Activated CD4-positive, CD25-positive, alpha-beta regulatory T cell treated with anti-CD3 and anti-CD28 coated beads, Interleukin-2, amount 50 U/mL, for 72 hours (primary cell): ENCODE measurements around the gene CLDN20.
"Not testable (repeated sequence)": the region's sequence is repeated elsewhere in the genome, so short reads cannot be mapped to it uniquely, and the experiment has no call there.

ENCODE experiments used
- DNase-seq: peaks from one replicate; pipeline ENCODE4 v3.0.0; 2021

CLDN20 gene

GRCh38 chr6:155245831-155246230 is 18.0 kb upstream of the CLDN20 start:
- no peak for DNase-seq

- no peak for DNase-seq
These were observed 17.0 kb upstream of the CLDN20 start for GRCh38 chr6:155246825-155247224.

GRCh38 chr6:155247618-155248007 is 16.2 kb upstream of the CLDN20 start:
- no peak for DNase-seq

GRCh38 chr6:155248008-155249001 is 15.5 kb upstream of the CLDN20 start:
- DNase-seq = no peak

DNA sequence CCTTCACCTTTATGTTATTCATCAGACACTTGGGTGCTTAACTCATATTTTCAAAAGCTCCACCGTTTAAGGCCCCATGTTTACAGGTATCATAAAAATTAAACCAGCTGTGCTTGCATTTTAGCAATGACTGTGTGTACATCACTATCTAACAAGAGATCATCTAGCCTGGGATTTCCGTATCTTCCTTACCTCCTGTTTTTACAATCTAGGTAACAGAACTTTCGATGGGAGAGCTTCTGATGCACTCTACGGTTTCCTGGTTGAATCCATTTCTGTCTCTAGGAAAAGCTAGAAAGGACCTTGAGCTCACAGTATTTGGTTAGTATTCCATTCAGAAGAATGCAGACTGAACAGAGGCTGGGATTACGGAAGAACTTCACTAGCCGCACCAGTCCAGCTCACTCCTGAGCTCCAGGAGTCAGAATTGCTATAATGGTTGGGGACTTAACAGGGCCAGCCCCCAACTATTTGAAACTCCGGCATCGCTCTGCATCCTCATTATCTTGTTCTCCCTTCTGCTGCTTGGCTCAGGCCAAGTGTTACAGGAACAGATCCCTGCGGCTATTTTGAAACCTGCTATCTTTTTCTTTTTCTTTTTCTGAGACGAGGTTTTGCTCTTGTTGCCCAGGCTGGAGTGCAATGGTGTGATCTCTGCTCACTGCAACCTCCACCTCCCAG is 13.0 kb upstream of the CLDN20 start:
- DNase-seq = no peak

- DNase-seq = no peak
These were observed 11.2 kb upstream of the CLDN20 start for GRCh38 chr6:155252581-155252980.

DNA sequence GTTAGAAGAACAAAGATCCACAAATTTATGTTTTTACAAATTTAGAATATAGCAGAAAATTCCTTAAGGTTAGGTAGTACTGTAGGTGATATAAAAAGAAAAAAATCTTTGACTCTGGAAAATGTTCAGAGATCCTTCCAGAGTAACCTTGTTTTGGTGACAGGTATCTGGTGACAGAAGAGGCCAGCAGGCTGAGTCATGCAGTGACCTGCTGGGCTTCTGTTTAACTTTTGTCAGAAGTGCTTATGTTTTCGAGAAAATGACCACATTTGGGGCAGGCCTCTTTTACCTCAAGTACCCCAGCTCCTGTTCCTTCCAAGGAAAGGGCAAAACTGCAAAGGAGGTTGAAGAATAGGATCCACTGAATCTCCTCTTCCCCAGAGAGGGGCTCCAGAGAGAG is 10.5 kb upstream of the CLDN20 start:
- DNase-seq = no peak

- no peak for DNase-seq
These were observed 9.7 kb upstream of the CLDN20 start for GRCh38 chr6:155254139-155254538.

GRCh38 chr6:155256122-155256795 is 7.6 kb upstream of the CLDN20 start:
- DNase-seq = no peak

DNA sequence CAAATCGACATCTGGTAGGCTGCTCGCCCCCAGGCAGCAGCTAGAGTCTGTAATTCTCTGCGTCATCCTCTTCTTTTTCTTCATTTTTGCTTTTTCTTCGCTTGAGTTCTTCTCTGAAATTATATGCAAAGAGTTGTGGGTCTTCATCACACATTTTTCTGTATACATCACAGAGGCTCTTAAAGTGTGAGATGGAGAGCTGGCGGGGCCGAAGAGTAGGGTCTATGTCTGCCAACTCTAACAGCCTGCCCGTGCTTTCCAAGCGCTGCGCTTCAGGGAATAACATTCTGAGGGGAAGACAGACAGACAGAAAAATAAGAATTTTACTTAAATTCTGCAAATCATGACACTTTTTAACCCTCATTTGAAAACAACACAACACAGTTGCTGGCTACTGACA is 6.0 kb upstream of the CLDN20 start:
- DNase-seq = no peak

DNA sequence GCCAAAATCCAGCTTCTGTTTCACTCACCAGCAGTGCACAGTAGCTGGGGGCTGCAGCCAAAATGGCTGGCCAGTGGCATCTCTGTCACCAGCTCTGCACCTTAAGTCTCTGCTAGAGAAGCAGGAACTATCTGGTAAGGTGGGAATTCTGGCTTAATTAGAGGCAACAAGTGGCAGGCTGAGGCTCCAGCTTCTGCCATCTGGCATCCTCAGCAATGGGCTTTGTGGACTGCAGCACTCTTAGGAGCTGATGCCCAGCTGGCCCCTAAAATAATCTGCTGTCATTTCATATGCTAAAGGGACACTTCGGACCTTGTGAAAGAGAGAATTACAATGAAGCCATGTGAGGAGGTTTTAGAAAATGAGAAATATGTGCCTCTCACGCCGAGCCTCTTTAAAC is 4.6 kb upstream of the CLDN20 start:
- DNase-seq = no peak

- no peak for DNase-seq
These were observed 3.9 kb upstream of the CLDN20 start for GRCh38 chr6:155259897-155260296.

GRCh38 chr6:155260686-155261085 is 3.1 kb upstream of the CLDN20 start:
- DNase-seq = no peak

- no peak for DNase-seq
These were observed 2.5 kb upstream of the CLDN20 start for GRCh38 chr6:155261111-155261900.

- DNase-seq = no peak
These were observed 1.2 kb upstream of the CLDN20 start for GRCh38 chr6:155262655-155263054.

DNA sequence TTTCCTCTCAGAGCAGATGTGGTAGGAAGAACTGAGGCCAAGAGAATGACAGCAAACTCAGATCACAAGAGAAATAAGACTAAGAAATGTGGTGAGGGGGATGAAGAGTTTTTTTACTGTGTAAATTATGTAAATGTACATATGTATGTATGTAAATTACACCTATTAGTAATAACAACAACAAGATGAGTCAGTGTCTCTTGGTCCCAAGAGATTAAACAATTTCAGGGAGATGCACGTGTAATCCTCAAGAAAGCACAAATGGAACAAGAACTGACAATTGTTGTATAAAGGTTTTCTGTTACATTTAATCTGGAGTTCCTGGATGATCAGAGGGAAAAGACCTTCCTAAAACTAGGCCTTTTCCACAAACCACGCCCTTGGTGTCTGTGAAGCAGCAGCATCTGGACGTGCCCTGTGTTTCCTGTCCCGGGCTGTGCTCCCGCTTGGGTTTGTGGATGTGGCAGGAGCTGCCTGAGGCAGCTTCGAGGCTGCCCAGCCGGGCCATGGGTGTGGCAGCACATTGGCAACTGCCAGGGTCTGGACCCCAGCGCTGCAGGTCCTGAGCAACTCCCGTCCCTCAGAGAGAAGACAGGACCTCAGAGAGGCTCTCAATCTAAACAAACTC is 994 bp downstream of the CLDN20 start:
- no peak for DNase-seq

DNA sequence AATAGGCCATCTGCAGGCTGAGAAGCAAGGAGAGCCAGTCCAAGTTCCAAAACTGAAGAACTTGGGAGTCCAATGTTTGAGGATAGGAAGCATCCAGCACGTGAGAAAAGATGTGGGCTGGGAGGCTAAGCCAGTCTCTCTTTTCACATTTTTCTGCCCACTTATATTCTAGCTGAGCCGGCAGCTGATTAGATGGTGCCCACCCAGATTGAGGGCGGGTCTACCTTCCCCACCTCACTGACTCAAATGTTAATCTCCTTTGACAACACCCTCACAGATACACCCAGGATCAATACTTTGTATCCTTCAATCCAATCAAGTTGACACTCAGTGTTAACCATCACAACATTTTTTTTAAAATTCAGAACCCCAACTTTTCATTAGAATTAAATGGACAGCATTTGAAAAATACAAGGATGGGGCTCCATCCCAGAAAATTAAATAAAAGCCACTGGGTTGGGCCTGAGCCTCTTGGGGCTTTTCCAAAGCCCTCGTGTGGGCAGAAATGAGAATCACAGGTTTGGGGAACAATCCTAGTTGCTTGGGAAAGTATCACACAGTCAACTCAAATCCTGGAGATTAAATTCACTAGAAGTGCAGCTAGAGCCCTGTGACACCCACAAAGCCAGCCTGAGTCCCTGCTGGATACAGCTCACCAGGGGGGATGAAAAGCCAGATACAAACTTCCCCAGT is 2.2 kb downstream of the CLDN20 start:
- DNase-seq = no peak

GRCh38 chr6:155267411-155267810 is 3.6 kb downstream of the CLDN20 start:
- DNase-seq = no peak

GRCh38 chr6:155268088-155268867 is 4.5 kb downstream of the CLDN20 start:
- DNase-seq = not testable (repeated sequence)

- DNase-seq = no peak
These were observed 6.0 kb downstream of the CLDN20 start for GRCh38 chr6:155269765-155270164.
